ENCODE results near the gene NLRP6.
"Not testable (repeated sequence)": the region's sequence is repeated elsewhere in the genome, so short reads cannot be mapped to it uniquely, and the experiment has no call there.

NLRP6 gene

GRCh38 chr11:294780-295179 lies 16.6 kb downstream of the NLRP6 start:
- DNase-seq: no peak

- DNase-seq: no peak
Observed at GRCh38 chr11:295351-296170, 17.4 kb downstream of the NLRP6 start.

GRCh38 chr11:296171-297050 lies 18.2 kb downstream of the NLRP6 start:
- DNase-seq: no peak

- peak in 1 of 2 experiments; percentile 12 for DNase-seq
Observed at GRCh38 chr11:297051-297585, 18.9 kb downstream of the NLRP6 start.

GRCh38 chr11:297586-298405 lies 19.6 kb downstream of the NLRP6 start:
- DNase-seq: peak in 1 of 2 experiments; percentile 11

GRCh38 chr11:298406-299065 lies 20.3 kb downstream of the NLRP6 start:
- peak in 1 of 2 experiments; percentile 11 for DNase-seq

- peak in 1 of 2 experiments; percentile 9 for DNase-seq
Observed at GRCh38 chr11:299081-299891, 21.1 kb downstream of the NLRP6 start, which contains the start of gene IFITM5. Gene IFITM5, minus strand, starts transcription at chr11:299526. Its CDS starts 36 bp downstream, at chr11:299490.

- no peak for DNase-seq
Observed at GRCh38 chr11:299951-300735, 21.9 kb downstream of the NLRP6 start.

- DNase-seq: no peak
Observed at GRCh38 chr11:303363-303762, 25.2 kb downstream of the NLRP6 start.

GRCh38 chr11:304061-304506 lies 25.9 kb downstream of the NLRP6 start:
- DNase-seq: no peak

GRCh38 chr11:304915-305843 lies 27.0 kb downstream of the NLRP6 start:
- peak; percentile 62 to 65 for DNase-seq

- no peak for DNase-seq
Observed at GRCh38 chr11:305844-306211, 27.6 kb downstream of the NLRP6 start.

GRCh38 chr11:306645-307371 lies 28.6 kb downstream of the NLRP6 start:
- no peak for DNase-seq

GRCh38 chr11:307766-308708 lies 29.8 kb downstream of the NLRP6 start, which contains the start of gene IFITM2:
Gene IFITM2, plus strand, starts transcription at chr11:307816. Its CDS starts 377 bp downstream, at chr11:308193.
- DNase-seq: peak in 1 of 2 experiments; percentile 35

- not testable (repeated sequence) for DNase-seq
Observed at GRCh38 chr11:308740-309665, 30.8 kb downstream of the NLRP6 start.
